Sigmoid colon (tissue), 7 donors: ENCODE results near the gene MRPL43. TPM values are rescaled to one million over a fixed set of nuclear protein-coding genes. Genes with fewer than 3 reads are reported as not detected.

ENCODE experiments used
- DNase-seq: peaks from one replicate; pipeline ENCODE4 v3.0.0-alpha.2; 2019
- H3K27ac ChIP-seq, 4 donors: fragments of 200-600 bp; sonication (generic); one replicate each; pipeline ENCODE4 v1.5.1; 2016 to 2019; ENCODE audit warnings: mild to moderate bottlenecking in 1 of 4
- H3K27me3 ChIP-seq, 3 donors: fragments of 200-600 bp; sonication (generic); one replicate each; pipeline ENCODE4 v1.5.1; 2019; ENCODE audit warnings: mild to moderate bottlenecking in 1 of 3
- H3K36me3 ChIP-seq, 4 donors: fragments of 200-600 bp; sonication (generic); one replicate each; pipeline ENCODE4 v1.5.1; 2016 to 2019
- H3K4me1 ChIP-seq, 4 donors: fragments of 200-600 bp; sonication (generic); one replicate each; pipeline ENCODE4 v1.5.1; 2017 to 2019
- H3K4me3 ChIP-seq, 4 donors: fragments of 200-600 bp; sonication (generic); one replicate each; pipeline ENCODE4 v1.5.1; 2017 to 2019; ENCODE audit warnings: mild to moderate bottlenecking in 2 of 4, moderate library complexity in 1 of 4
- H3K9me3 ChIP-seq, 4 donors: fragments of 200-600 bp in 3 of 4; sonication (generic) in 3 of 4; one replicate each; pipeline versions ENCODE4 v1.5.1 to v1.6.1; 2013 to 2019
- CTCF ChIP-seq, 4 experiments: fragments of 450-650 bp in 3 of 4; fragments of 200-600 bp in 1 of 4; IDR thresholded peaks; one replicate each; pipeline ENCODE4 v1.5.1; 2016 to 2019; ENCODE audit warnings: antibody characterized with exemption in 4 of 4, mild to moderate bottlenecking in 3 of 4, moderate library complexity in 2 of 4
- EP300 ChIP-seq, 4 donors: sonication (generic); formaldehyde crosslinking; IDR thresholded peaks; one replicate each; pipeline ENCODE4 v1.6.1; 2017; ENCODE audit warnings: antibody characterized with exemption in 4 of 4
- POLR2A ChIP-seq, 2 donors: fragments of 450-650 bp; IDR thresholded peaks; one replicate each; pipeline ENCODE4 v1.6.1; 2016; ENCODE audit warnings: antibody characterized with exemption in 2 of 2, mild to moderate bottlenecking in 2 of 2, moderate library complexity in 2 of 2
- POLR2AphosphoS5 ChIP-seq, 4 donors: sonication (generic); formaldehyde crosslinking; IDR thresholded peaks; one replicate each; pipeline ENCODE4 v1.6.1; 2017; ENCODE audit warnings: antibody characterized with exemption in 4 of 4
- WGBS, 2 donors: extraction: QIAGEN DNeasy Blood & Tissue Kit; methylation state at CpG; one replicate each; pipeline ENCODE4 v1.1.7; 2013; 5-methylcytosine and 5-hydroxymethylcytosine counted together
- intact Hi-C: fragments of 100-400 bp; cut with DNase I; formaldehyde crosslinking; loops from one replicate; pipeline ENCODE4 v1.15.1; 2023
- polyA plus RNA-seq, 3 donors: library from polyadenylated mRNA; stranded (reverse); fragments of 200-250 nt; gene quantifications; one replicate each; pipeline ENCODE4 v1.2.3, GENCODE V29; 2013
- total RNA-seq, 4 donors: library from RNA; depleted of rRNA; stranded (reverse); fragments of >200 nt; gene quantifications; one replicate each; pipeline ENCODE4 v1.1.0, GENCODE V29; 2016
- donor health status: healthy with polysubstance abuse.
- donor health status: Bipolar disorder and iron deficiency.
- donor health status: healthy.

The MRPL43 gene
- total and polyA plus RNA-seq, 7 donors, result 73.8 to 119 (median 88.4) TPM

GRCh38 chr10:100970914-100971811, 16.1 kb downstream of the MRPL43 start:
- 15 to 63% methylated on average over 4 of the region's 4 CpGs for WGBS, 2 donors

GRCh38 chr10:100970076-100970913, 17.0 kb downstream of the MRPL43 start:
- 15 to 34% methylated on average over 13 of the region's 13 CpGs for WGBS, 2 donors
- H3K9me3 ChIP-seq, result no peaks in the 10 kb centered on the region
- peaks cover 0 to 10% (median 0%) of the 10 kb centered on the region in 3 donors for H3K27me3 ChIP-seq
- intact Hi-C loops, result no loop called here
- DNase-seq, result peak; percentile 66
- H3K4me3 ChIP-seq, result peak overlapping the region; percentile 39 to 62 (median 53)
- H3K4me1 ChIP-seq, result peaks cover 0 to 18% (median 17%) of the 10 kb centered on the region in 4 donors
- TF ChIP-seq POLR2AphosphoS5 (IDR thresholded peaks at IDR 0.05), result no peak
- no peak for TF ChIP-seq CTCF (IDR thresholded peaks at IDR 0.05)
- TF ChIP-seq EP300 (IDR thresholded peaks at IDR 0.05), result no peak
- no peak for TF ChIP-seq POLR2A (IDR thresholded peaks at IDR 0.05)
- H3K27ac ChIP-seq, result peak overlapping the region in 1 of 4 donors; percentile 48
- peaks cover 0 to 7% (median 0%) of the 10 kb centered on the region in 4 donors for H3K36me3 ChIP-seq

More at GRCh38 chr10:100970914-100971811, 16.1 kb downstream of the MRPL43 start:
- intact Hi-C loops, result no loop called here
- DNase-seq, result peak; percentile 41
- Histone ChIP-seq H3K4me3 (no peak overlapping the region), H3K4me1 (peaks cover 0 to 18% (median 17%) of the 10 kb centered on the region in 4 donors), H3K9me3 (no peaks in the 10 kb centered on the region), H3K36me3 (peaks cover 0 to 7% (median 0%) of the 10 kb centered on the region in 4 donors), H3K27ac (no peak overlapping the region), H3K27me3 (peaks cover 0 to 10% (median 0%) of the 10 kb centered on the region in 3 donors)
- TF ChIP-seq CTCF (IDR thresholded peaks at IDR 0.05), result no peak
- TF ChIP-seq POLR2AphosphoS5 (IDR thresholded peaks at IDR 0.05), result no peak

- Histone ChIP-seq H3K4me3 (peak within 1 kb of the TSS; percentile 39 to 62 (median 53)), H3K4me1 (peaks cover 0 to 18% (median 17%) of the 10 kb centered on the region in 4 donors), H3K9me3 (no peaks in the 10 kb centered on the region), H3K36me3 (peaks cover 0 to 14% (median 0%) of the 10 kb centered on the region in 4 donors), H3K27ac (peak within 1 kb of the TSS in 2 of 4 donors; percentile 22 to 48), H3K27me3 (peaks cover 0 to 10% (median 0%) of the 10 kb centered on the region in 3 donors)
- intact Hi-C loops, result loop anchor here (2.0 kb wide), 1 partner anchor 43 kb away; no protein-coding TSS in a partner anchor
- TF ChIP-seq CTCF (IDR thresholded peaks at IDR 0.05) (peak; percentile 53 to 79 (median 76)), POLR2AphosphoS5 (IDR thresholded peaks at IDR 0.05) (no peak)
- DNase-seq, result peak; percentile 78
- 1 to 2% methylated on average over 69 to 70 of the region's 70 CpGs for WGBS, 2 donors
Measured at GRCh38 chr10:100969187-100970075, 17.9 kb downstream of the MRPL43 start, which contains the start of gene SEMA4G. SEMA4G (plus strand) TSS chr10:100969504; CDS start chr10:100972913, 3,409 bp downstream.

GRCh38 chr10:100968863-100969186, 18.5 kb downstream of the MRPL43 start:
- H3K4me1 ChIP-seq, result peaks cover 0 to 18% (median 17%) of the 10 kb centered on the region in 4 donors
- no peak overlapping the region for H3K27ac ChIP-seq
- intact Hi-C loops, result loop anchor here (2.0 kb wide), 1 partner anchor 44 kb away; no protein-coding TSS in a partner anchor
- H3K4me3 ChIP-seq, result peak overlapping the region; percentile 39 to 62 (median 53)
- 10 to 35% methylated on average over 9 of the region's 9 CpGs for WGBS, 2 donors
- DNase-seq, result no peak
- H3K36me3 ChIP-seq, result peaks cover 0 to 19% (median 0%) of the 10 kb centered on the region in 4 donors
- no peaks in the 10 kb centered on the region for H3K9me3 ChIP-seq
- peaks cover 0 to 10% (median 0%) of the 10 kb centered on the region in 3 donors for H3K27me3 ChIP-seq
- TF ChIP-seq POLR2A (IDR thresholded peaks at IDR 0.05) (no peak), CTCF (IDR thresholded peaks at IDR 0.05) (no peak), EP300 (IDR thresholded peaks at IDR 0.05) (no peak), POLR2AphosphoS5 (IDR thresholded peaks at IDR 0.05) (no peak)
